ENCODE data around the gene ODC1.
A peak's percentile ranks its signal among the peaks of the same experiment; 100 is the strongest.
"Not testable (repeated sequence)": the region's sequence is repeated elsewhere in the genome, so short reads cannot be mapped to it uniquely, and the experiment has no call there.

The ODC1 gene

DNA sequence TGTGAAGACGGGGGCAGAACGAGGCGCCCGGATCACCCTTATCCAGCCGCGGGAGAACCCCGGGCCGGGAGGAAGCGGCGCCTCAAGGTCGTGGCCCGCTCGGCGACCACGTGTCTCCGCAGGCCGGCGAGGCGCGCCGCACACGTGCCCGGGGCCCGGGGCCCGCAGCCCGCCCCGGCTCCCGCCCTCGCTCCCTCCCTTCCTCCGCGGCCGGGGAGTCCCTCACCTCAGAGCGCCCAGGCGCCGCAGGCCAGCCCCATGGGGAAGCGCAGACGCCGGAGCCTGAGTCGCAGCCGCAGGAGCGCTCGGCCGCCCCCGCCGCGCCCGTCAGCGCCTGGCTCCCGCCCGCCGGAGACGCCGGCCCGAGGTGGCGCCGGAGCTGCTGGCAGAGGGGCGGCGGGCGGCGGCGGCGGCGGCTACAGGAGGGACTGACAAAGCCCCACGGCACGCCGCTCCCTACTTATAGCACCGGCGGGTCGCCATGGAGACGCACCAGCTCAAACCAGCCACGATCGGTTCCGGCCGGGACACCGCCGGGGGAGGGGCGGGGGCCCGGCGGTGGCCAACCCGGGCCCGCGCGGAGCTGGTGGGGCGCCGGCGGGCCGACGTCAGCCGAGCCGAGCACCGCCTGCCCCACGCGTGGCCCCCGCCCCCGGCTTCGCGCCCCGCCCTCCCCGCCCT is at the start of gene ODC1:
ODC1 (minus strand) TSS at position 433 of the 681 bp plus-strand sequence. CDS start 3,295 bp downstream, outside the sequence.
- DNase-seq: peak; percentile 98

DNA sequence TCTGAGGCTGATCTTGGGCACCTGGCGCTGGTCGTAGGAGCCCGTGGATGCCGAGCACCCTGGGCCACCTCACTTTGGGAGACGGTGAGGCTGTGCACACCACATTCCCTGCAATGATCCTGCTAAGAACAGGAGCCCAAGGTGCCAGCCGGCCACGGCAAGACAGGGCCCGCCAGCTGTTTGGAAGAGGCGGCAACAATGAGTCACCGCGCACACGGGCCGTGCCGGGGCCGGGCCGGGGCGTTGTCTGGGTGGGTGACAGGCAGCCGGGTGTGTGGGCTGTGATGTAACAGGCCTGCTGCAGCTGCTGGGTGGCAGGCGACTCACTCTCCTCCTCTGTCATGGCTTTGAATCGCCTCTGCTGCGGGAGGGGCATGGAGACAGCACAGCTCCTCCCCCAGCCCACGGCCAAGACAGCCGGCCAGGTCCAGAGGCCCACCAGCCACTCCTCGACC is 49.7 kb upstream of the ODC1 start:
- DNase-seq: peak; percentile 42

DNA sequence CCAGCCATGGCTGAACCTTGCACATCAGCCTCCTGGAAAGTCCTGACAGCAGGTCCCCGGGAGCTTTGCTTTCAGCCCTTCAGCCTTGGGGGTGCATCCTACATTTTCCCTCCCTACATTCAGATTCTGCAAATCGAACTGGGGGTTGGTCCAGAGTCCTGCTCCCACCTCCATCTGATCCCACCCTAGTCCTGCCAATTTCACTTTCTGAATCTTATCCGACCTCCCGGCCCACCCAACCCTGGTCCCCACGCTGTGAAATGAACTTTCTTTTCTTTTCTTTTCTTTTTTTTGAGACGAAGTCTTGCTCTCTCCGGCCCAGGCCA is 47.8 kb upstream of the ODC1 start:
- DNase-seq: no peak

DNA sequence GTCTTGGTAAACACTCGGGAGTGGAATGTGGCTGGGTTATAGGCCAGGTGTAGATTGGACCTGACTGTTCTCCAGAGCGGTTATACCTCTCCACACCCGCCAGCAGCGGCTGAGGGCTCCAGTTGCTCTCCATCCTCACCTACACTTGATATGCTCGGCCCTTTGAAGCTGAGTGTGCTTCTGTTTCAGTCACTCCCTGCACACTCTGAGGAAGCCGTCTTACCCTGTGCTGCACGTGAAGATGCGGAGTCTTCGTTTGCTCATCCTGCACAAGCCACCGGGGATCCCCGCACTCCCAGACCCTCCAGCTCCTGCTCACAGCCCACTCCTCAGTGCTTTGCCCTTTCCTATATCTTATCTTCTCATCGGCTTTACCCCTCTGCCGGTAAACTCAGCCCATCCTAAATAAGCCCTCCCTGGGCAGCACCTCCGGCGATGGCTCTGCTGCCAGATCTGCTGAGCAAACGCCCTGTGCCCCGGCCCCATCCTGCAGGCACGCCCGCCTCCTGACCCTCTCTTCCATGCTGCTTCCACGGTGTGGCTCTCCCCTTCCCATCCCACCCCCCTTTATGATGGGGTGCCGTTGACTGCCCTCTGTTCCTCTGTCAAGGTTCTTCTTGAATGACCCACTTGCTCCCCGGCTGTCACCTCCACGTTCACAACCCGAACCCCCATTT is 47.3 kb upstream of the ODC1 start:
- DNase-seq: no peak

DNA sequence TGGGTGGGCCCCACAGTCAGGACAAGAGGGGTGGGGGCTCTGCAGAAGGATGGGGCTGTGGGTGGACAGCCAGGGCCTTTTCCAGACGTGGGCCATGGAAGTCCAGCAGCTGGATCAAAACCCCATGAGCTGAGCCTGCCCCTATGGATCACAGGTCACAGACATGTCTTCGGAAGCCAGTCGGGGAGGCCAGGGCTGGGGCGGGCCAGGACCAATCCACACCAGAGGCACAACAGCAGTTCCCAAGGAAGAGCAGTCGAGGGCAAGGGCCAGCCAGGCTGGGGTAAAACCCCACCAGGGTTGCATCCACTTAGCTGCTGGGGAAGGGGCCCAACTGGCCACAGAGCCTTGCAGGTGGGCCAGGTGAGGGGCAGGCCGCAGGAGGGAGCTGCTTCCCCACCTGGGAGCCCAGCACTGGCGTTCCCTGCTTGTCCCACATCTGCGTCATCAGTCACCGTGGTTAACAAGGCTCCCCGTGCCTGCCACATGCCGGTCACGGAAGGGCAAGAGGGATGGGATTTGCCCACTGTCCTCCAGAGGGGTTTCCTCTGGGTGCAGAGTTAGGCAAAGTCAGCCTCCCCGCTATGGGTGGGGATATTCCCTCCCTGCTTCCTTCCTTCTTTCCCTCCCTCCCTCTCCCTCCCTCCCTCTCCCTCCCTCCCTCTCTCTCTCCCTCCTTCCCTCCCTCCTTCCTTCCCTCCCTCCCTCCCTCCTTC is 46.4 kb upstream of the ODC1 start:
- DNase-seq: no peak

DNA sequence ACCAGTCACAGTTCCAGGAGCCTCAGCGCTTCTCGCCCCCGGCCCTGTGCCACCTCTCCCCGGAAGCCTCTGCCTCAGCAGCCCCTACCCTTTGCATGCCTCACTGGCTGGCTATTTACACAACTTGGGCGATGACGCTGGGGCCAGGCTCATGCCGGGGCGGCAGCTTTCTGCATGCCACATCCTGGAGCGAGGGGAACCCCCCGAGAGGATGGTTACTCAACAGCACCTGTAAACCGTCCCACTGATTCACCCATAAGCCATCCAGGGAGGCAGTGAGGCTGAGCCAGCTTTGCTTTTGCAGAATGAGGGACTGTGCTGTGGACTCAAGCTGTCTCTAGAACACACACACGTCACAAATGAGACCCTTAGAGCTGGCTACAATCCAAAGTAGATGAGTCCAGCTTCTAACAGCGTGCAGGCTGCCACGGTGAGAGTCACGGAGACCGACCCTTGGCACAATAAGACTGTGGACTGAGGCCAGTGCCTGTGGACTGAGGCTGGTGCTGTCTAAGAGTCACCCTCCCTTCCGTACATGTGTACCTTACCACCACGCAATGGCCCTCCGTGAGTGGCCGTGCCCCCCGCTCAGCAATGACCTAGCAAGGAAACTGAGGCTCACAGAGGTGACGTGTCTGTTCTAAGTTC is 45.6 kb upstream of the ODC1 start:
- peak; percentile 66 for DNase-seq

DNA sequence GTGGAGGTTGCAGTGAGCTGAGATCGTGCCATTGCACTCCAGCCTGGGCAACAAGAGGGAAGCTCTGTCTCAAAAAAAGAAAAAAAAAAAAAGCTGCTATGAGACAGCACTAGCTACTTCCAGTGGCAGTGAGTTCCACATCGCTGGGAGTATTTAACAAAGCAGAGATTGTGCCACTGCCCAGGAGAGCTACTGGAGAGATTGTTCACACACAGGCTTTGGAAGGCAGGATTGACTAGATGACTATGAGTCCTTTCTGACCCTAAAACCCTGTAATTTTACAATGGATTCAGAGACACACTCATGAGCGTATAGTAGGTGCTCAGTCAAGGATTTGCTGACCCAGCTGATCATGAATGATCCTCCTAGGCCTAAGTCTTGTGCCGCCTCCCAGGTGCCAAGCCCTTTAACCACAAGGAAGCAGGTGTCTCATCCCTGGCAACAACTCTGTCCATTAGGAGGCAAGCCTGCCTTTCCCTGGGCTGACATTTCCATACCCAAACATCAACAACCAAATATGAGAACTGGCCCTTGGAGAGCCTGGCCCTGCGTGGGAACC is 45.0 kb upstream of the ODC1 start:
- DNase-seq: no peak

DNA sequence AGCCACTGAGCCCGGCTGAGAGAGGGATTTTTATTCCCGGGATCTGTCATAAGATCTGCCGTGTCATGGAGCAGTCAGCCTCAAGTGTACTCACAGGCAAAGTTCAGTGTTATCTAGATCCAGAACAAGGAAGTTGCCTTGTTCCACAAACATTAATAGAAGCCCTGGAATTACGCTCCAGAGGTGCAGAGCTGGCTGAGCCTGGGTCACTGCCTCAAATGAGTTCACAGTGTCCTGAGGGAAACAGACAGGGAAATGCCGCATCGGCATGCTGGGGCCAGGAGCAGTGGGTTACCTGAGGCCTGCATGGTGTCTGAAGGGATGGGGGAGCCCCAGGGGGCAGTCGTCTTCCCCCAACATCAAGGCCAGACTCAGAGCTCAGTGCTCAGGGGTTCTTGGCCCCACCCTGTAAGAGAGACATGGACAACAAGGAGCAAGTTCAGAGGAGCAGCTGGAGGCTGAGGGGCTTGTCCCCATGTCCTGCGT is 42.7 kb upstream of the ODC1 start:
- DNase-seq: no peak

DNA sequence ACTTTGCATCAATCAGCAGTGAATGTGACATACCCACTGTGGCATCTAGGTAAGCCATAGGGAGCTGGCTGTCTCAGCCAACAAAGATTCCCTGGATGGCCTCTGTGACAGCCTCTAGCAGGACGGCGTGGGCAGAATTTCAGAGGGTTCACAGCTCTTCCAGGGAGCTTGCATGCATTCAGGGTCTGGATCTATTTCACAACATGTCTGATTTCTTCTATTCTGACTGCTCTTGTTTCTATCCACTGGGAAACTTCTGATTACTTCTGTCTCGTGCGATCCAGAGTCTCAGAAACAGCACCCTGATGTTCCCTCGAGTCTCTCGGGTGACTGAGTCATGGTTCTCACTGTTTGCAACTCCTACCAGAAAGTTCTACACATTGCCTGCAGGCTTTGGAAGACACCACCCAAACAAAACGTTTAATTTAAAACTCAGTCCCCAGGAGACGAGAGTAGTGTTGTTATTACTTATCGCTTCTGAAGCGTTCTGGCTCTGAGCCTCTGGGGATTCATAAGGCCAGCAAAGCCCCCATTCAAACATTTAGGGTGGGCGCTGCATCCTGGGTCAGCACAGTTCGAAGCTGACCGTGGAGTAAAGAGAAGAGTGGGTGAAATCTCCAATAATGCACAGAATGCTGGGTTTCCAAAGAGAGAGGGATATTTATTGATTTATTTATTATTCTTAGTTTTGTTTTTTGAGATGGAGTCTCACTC is 41.9 kb upstream of the ODC1 start:
- no peak for DNase-seq

DNA sequence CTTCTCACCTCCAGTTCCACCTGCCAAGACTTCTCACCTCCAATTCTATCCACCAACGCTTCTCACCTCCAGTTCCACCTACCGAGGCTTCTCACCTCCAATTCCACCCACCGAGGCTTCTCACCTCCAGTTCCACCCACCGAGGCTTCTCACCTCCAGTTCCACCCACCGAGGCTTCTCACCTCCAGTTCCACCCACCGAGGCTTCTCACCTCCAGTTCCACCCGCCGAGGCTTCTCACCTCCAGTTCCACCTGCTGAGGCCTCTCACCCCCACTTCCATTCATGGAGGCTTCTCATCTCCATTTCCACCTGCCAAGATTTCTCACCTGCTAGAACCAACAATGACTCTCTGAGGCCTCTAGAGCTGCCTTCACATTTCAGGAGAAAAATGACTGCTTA is 40.0 kb upstream of the ODC1 start:
- not testable (repeated sequence) for DNase-seq

DNA sequence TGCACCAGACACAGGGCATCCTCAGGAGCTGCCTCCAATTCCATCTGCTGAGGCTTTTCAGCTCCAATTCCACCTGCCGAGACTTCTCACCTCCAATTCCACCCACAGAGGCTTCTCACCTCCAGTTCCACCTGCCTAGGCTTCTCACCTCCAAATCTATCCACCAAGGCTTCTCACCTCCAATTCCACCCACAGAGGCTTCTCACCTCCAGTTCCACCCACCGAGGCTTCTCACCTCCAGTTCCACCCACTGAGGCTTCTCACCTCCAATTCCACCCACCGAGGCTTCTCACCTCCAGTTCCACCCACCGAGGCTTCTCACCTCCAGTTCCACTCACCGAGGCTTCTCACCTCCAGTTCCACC is 39.6 kb upstream of the ODC1 start:
- DNase-seq: not testable (repeated sequence)

DNA sequence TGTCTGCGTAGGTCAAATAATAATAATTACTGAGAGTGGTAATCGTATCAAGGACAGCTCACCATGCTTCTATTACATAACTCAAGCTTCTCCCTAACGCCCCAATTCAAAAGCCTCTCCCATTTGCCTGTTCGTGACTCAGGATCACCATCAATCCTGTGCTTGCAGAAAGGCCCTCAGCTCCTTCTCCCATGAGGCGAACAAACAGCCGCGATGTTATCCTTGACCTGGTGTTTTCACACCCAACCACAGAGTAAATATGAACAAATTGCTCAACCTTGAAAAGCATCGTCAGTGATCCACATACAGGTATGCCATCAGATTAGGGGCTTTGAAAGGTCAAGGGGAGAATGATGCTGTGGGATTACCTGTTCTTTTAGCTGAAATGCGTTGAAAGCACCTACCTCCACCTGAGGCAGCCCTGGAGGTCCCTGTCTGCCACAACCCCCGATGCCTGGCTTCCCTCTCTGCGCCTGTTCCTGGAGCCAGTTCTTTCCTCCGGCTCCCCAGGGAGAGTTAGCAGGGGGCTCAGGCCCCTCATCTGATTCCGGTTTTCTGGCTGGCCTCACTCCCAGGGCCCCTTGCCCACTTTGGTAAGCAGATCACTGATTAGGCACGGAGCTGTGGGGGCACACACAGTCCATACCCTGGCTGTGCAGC is 39.1 kb upstream of the ODC1 start:
- DNase-seq: no peak

DNA sequence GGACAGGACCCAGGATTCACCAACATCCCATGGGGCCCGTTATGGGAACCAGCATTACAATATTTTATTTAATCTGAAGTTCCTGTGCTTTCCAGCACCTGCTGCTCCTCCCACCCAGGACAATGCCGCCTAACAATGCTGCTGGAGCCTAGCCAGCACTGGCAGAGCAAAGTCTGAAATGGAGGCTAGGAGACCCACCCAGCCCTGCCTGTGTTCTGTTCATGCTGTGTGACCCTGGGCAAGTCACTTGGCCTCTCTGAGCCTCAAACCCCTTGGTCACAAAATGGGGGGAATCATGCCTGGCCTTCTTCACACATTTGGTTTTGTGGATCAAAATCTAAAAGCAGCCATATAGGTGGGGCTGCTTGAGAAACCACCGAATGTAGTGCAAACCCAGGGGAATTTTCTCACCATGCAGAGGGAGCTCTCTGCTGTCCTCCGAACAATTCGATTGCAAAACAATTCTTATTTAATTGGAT is 38.5 kb upstream of the ODC1 start:
- no peak for DNase-seq

DNA sequence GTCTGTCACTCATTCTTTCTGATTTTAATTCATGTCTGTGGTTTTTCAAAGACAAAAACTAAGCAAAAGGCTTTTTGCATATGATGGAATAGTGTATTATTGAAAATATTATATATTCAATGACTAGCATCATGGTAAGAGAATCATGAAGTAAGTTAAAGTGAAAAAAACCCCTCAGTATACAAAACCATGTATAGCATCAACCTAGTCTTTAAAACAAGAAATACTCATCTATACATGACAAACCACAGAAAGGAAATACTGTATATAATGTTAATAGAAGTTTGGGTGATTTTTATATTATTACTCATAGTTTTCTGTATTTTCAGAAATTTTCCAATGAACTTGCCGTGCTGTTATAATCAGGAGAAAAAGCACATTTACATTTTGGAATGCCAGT is 38.0 kb upstream of the ODC1 start:
- no peak for DNase-seq

DNA sequence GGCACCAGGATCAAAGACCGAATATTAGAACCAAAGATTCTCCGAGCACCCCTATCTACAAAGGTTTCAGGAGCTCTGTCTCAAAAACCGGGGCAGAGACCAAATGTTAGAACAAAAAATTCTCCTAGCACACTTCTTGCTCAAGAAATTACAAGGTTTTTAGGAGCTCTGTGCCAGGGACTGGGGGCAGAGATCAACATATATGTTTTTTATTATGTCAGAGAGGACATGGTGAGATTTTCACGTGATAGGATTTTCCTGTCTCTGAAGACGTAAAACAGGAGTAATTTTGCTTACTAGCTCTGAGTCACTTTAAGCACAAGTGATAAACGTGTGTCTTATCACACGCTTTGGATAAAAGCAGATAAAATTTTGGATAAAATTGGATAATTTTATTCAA is 34.8 kb upstream of the ODC1 start:
- DNase-seq: no peak

DNA sequence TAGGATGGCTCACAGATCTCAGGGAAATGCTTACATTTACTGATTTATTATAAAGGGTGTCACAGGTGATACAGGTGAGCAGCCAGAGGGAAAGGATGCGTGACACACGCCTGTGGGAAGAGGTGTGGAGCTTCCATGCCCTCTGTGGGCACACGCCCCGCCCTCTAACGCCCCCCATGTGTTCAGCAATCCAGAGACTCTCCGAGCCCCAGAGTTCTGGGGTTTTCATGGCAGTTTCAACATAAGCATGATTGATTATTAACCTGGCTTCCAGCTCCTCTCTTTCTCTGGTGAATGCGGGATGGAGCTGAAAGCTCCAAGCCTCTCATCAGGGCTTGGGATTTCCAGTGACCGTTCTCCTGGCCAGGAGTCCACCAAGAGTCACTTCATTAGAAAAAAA is 34.3 kb upstream of the ODC1 start:
- DNase-seq: no peak

DNA sequence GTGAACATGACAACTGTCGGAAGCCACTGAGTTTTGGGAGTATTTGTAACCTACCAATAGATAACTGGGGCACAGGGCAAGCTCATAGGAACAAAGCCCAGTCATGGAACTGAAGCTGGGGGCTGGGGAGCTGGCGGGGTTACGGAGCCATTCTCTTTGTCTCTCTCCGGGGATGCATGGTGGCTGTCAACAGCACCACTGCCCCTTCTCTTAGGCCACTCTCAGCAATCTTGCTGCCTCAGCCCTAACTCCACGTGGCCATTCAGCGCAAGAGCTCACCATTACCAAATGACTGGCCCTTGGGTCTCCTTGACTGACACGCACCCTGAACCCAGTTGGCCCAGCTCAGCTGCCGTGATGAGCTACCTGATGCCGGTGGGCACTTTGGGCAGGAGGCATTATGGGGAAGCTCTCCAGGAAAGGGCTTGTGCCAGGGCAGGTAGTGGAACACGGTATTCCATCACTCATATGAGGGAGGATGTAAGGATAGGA is 33.6 kb upstream of the ODC1 start:
- DNase-seq: no peak

DNA sequence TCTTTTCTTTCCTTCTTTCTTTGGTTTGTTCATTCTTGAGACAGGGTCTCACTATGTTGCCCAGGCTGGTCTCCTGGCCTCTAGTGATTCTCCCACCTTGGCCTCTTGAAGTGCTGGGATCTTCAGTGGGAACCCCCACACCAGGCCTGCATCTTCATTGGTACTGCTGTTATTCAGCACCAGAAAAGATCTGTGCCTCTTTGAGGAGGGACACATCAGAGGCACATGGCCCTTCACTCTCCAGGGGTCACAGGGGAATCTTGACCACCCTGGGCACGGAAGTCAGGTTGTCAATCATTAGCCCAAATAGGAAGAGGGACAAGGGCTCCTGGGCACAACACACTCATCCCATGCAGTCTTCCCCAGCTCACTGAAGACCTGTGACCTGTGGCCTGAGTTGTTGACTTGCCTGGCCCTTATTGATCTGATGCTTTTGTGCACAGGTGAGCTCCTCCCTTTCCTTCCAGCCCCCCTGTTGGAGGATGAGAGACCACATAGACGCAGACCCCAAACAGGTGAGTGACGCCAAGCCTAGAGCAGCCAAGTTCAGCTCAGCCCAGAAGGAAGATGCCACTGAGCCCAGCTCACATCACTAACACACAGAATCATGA is 33.0 kb upstream of the ODC1 start:
- DNase-seq: no peak

DNA sequence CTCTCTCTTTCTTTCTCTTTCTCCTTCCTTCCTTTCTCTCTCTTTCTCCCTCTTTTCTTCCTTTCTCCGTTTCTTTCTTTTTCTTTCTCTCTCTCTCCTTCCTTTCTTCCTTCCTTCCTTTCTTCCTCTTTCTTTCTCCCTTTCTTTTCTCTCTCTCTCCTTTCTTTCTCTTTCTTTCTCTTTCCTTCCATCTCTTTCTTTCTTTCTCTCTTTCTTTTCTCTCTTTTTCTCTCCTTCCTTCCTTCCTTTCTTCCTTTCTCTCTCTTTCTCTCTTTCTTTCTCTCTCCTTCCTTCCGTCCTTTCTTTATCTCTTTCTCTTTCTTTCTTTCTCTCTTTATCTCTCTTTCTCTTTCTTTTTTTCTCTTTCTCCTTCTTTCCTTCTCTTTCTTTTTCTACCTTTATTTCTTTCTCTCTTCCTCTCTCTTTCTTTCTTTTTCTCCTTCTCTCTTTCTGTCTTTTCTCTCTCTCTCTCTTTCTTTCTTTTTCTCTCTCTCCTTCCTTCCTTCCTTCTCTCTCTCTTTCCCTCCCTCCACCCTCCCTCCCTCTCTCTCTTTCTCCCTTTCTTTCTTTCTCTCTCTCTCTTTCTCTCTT is 32.3 kb upstream of the ODC1 start:
- DNase-seq: no peak

DNA sequence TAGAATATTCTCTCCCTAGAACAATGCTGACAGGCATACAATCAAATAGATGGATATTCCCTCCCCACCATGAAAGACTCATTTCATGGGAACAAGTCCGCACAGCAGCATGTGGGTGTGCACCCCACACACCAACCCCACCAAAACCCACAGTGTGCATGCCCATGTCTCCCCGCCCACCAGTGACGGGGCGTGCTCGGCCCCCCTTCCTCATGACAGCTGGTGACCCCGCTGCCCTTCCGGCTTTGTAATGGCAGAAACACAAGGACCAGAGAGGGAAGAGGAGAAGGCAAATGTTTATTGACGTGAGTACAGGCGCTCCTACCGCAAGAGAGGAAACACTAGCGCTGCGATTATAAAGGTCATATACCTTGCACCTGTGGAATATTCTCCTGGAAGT is 30.8 kb upstream of the ODC1 start:
- DNase-seq: no peak

DNA sequence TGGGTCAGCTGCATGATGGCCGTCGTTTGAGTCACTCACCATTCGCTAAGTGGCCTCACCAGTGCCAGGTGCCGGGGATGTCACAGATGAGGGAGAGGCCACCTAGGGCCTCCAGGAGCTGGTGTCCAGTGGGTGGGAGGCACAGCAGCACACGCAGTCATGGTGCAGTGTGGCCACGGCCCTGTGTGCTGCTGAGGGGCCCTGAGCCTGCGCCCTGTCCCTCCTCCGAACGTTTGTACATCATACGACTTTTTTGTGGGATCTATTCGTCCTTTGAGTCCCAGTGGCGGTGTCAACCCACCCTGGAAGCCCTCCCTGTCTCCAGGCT is 30.1 kb upstream of the ODC1 start:
- DNase-seq: no peak

All from activated gamma-delta T cell treated with Interleukin-2 at 50 U/mL for 16 hours (primary cell).